NCI-H774 (cell line): ENCODE data around the gene C2orf49.
A peak's percentile ranks its signal among the peaks of the same experiment; 100 is the strongest.
"Not testable (repeated sequence)": the region's sequence is repeated elsewhere in the genome, so short reads cannot be mapped to it uniquely, and the experiment has no call there.

ENCODE experiments used
- DNase-seq: peaks from one replicate; lab custom pipeline; 2025; lab: John Stamatoyannopoulos, UW

Gene C2orf49

GRCh38 chr2:105321875-105322646 lies 15.3 kb upstream of the C2orf49 start:
- no peak for DNase-seq

DNA sequence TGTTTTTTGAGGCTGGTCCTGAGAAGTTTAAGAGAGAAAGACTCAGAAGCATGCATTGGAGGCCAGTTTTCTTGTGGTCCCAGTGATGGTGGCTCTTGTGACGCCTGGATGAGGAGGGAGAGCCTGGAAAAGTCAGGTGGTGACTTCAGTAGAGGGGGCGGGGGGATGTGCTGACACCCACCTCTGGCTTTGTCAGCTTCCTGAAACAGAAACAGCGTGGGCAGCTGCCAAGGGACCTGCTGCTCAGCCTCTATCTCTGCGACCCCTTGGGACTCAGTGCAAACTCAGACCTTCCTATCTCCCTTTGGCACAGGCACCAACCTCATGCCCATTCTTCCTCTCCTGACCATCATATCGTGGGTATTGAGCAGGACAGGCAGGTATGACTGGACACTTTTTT lies 14.2 kb upstream of the C2orf49 start:
- DNase-seq: no peak

GRCh38 chr2:105324101-105324500 lies 13.2 kb upstream of the C2orf49 start:
- no peak for DNase-seq

DNA sequence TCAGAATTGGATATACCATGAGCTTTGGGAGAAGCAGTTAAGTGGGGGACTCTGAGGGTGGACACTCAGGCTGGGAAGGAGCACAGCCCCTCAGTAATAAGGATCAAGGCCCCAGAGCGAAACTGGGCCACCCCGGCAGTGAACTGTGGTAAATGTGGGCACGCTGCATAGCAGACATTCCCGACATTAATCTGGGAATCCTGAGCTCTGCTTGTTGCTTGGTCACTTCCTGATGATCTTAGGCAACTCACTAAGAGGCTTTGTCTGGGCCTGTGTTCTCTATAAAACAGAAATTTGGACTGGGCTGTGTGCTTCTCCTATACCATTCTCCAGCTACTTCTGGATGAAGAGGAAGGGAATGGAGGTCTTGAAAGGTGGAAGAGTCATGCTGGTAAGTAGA lies 12.6 kb upstream of the C2orf49 start:
- DNase-seq: no peak

GRCh38 chr2:105325389-105325963 lies 11.9 kb upstream of the C2orf49 start:
- no peak for DNase-seq

GRCh38 chr2:105327271-105327670 lies 10.1 kb upstream of the C2orf49 start:
- DNase-seq: not testable (repeated sequence)

DNA sequence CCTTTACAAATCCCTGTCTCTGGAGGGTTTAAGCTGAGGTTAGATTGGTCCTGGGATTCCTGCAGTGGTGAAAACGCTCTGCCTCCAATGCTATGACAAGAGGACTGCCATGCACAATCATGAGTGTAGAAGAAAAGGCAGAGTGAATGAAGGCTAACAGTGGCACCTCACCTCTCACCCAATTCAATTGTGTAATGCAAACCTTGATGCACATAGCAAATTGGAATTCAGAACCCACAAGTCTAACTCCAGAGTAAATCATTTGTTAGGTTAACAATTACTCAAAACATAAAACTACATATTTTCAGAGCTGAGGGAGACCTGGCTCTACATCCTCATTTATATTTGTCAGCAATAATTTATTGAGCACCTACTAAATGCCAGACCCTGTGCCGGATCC lies 9.7 kb upstream of the C2orf49 start:
- no peak for DNase-seq

GRCh38 chr2:105328281-105329196 lies 8.8 kb upstream of the C2orf49 start:
- peak; percentile 24 for DNase-seq

DNA sequence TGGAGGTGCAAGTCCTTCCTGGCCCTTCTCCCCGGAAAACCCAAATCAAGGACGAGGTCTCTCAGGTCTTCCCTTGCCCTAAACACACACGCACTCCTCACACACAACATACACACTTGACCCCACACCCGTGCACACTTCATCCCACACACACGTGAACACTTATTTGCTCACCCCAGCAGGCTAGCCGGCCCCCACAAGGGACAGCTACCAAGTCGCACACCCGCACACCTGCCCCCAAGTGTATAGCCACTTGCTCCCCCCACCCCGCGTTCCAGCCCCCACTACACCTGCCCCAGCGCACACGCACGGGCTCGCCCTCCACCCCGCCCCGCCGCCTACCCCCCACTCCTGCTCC lies 8.2 kb upstream of the C2orf49 start:
- no peak for DNase-seq

DNA sequence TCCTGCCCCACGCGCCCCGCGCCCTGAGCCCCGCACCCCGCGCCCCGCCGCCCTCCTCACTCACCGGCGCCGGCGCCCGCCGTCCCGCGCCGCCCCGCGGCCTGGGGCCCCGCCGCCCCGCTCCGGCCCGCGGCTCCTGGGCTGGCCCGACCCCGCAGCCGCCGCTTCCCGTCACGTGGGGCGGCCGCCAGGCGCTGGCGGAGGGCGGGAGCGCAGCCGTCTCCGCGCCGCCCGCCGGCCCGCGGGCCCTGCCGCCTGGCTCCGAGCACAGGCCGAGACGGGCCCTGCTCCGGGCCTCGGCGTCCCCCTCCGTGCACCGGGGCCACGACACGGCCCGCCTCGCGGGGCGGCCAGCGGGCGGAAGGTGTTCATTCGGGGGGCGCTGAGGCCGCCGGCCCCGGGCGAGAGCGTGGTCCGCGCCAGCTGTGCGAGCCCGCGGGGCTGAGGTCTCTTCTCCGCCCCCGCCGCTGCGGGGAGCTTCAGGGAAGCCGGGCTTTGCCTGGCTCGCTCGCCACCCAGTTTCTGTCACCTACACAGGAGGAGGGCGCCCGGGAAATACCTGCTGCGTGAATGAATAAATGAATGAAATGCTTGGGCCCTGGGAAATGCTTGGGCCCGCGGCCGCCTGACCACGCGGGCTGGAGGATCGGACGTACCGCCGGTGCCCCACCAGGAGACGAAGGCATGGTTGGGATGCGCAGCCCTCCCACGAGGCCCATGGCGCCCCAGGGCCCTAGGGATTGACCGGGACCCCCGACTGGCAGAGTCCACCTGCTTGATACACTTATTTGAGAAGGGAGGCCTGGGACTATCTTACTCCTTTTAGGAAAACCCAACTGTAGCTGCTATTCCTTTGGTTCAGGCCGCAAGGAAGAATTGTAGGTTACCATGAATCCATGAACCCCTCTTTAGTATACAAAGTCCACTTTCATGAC lies 7.5 kb upstream of the C2orf49 start, which contains the start of gene TGFBRAP1:
TSS of gene TGFBRAP1 (minus strand) at position 175 of the 935 bp plus-strand sequence. CDS start 21,434 bp downstream, outside the sequence.
- peak; percentile 38 for DNase-seq

GRCh38 chr2:105330681-105331375 lies 6.5 kb upstream of the C2orf49 start:
- DNase-seq: no peak

GRCh38 chr2:105334211-105334610 lies 3.1 kb upstream of the C2orf49 start:
- no peak for DNase-seq

- no peak for DNase-seq
These were observed 1.9 kb upstream of the C2orf49 start for GRCh38 chr2:105335469-105335868.

- DNase-seq: no peak
These were observed 586 bp upstream of the C2orf49 start for GRCh38 chr2:105336786-105337121.

DNA sequence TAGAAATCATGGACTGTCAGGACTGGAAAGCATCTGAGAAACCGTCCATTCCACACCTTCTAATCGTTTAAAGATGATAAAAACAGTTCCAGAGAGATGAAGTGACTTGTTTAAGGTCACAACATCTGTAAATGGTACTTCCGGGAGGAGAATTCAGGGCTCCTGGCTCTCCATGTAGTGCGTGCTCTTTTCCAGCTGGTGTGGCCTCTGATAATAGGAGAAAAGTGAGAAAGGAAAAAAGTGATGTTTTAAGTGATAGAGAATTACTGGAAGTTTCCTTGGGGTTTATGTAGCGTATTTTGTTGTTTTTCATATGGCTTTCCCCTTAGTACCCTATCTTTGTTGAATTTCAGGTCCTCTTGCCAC lies 663 bp downstream of the C2orf49 start:
- DNase-seq: no peak

GRCh38 chr2:105339414-105339813 lies 2.1 kb downstream of the C2orf49 start:
- DNase-seq: no peak

DNA sequence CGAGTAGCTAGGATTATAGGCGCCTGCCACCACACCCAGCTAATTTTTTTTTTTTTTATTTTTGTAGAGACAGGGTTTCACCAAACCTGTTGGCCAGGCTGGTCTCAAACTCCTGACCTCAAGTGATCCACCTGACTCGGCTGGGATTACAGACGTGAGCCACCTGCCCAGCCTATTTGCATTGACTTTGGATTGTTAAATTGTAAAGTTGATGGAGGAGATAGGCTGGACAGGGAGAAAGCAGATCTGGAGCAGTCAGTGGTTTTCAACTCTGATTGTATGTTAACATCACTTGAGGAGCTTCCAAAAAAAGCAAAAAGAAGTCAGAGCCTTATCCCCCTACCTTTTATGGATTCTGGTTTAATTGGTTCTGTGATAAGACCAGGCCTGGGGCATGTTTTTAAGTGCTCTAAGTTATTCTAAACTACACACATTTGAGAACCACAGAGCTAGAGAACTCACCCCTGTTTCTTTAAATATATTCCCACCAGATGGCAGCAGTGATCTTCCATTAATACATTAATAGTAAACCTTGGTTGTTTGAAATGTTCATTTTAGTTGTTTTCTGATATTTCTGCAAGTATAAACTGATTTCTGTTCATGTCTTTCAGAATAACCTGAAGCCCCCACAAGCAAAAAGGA lies 7.5 kb downstream of the C2orf49 start:
- DNase-seq: no peak

DNA sequence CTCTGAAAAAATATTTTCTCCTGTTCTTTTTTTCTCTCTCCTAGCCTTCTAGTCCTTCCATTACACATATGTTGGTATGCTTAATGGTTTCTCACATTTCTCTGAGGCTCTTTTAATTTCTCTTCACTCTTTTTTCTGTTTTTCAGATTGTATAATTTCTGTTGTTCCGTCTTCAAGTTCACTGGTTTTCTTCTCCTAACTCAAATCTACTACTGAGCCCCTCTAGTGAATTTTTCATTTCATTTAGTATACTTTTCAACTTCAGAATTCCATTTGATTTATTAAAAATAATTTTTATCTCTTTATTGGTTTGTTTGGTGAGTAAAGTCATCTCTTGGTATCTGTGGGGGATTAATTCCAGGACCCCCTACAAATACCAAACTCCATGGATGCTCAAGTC lies 19.8 kb downstream of the C2orf49 start:
- no peak for DNase-seq

DNA sequence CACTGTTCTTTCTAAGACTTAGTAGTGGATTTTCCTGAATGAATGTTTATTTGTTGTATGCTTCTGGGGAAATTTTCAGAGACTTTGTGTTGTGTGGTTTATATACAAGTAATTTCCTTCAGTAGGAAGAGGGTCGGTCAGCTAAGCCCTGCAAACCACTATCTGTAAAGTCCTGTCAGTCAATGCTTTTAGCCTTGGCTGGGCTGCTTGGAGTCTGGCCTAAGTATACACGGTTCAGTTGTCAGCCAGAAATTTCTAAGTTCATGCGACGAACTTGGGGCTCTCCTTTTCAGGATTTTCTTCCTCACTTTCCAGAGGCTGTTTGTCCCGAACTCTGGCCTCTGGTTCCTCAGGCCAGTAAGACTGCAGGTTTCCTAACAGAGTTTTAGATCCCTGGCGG lies 21.3 kb downstream of the C2orf49 start:
- DNase-seq: no peak

DNA sequence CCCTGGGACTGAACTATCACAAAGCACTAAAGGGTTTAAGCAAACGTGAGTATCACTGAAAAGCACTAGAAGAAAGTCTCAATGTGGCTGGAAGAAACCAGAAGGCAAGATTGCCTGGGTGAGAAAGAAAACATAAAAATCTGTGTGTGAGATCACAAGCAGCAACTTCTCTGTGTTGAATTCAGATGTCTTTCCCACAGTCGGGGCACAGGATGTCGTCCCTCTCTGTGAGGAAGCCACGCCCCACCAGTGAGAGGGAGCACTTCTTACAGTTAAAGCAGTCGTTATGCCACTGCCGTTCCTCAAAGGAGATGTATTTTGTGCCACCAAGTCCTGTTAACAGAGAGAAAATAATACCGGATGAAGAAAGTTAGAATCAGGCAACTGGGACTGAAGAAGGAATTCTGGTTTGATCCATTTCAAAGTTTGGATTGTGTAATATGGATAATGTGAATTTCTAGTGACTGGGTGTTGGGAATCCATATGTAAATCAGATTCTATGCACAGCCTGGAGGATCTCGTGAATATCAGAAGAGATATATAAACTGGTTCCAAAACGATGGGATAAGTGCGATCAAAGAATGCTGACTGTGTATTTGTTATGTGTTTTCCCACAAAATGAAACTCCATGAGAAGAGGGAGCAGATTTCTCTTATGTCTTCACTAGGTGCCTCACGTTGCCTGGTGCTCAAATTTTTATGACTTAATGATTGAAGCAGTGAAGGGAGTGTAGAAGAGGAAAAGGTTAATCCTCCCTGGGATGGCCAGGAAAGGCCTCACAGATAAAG lies 24.0 kb downstream of the C2orf49 start:
- DNase-seq: no peak
